ENCODE results near the gene NR1I3.
"Not testable (repeated sequence)": the region's sequence is repeated elsewhere in the genome, so short reads cannot be mapped to it uniquely, and the experiment has no call there.

The NR1I3 gene

GRCh38 chr1:161250829-161251228 lies 12.8 kb upstream of the NR1I3 start:
- TF ChIP-seq CTCF (IDR thresholded peaks at IDR 0.05; ENCODE audit: low read depth, low read length), result no peak
- DNase-seq (ENCODE audit: low read depth in 2 of 2), result no peak
- H3K4me3 ChIP-seq (replicated peaks in 1 of 2; ENCODE audit: low read depth in 2 of 2, low read length in 2 of 2), result no peak overlapping the region

- not testable (repeated sequence) for DNase-seq (ENCODE audit: low read depth in 2 of 2); H3K4me3 ChIP-seq (replicated peaks in 1 of 2; ENCODE audit: low read depth in 2 of 2, low read length in 2 of 2)
These were observed 12.1 kb upstream of the NR1I3 start for GRCh38 chr1:161250100-161250499.

GRCh38 chr1:161244888-161245287 lies 6.9 kb upstream of the NR1I3 start:
- DNase-seq (ENCODE audit: low read depth in 2 of 2), result no peak

GRCh38 chr1:161242313-161242712 lies 4.3 kb upstream of the NR1I3 start:
- TF ChIP-seq CTCF (IDR thresholded peaks at IDR 0.05; ENCODE audit: low read depth, low read length), result no peak
- no peak for DNase-seq (ENCODE audit: low read depth in 2 of 2)
- H3K4me3 ChIP-seq (replicated peaks in 1 of 2; ENCODE audit: low read depth in 2 of 2, low read length in 2 of 2), result no peak overlapping the region

More at GRCh38 chr1:161244888-161245287, 6.9 kb upstream of the NR1I3 start:
- no peak for TF ChIP-seq CTCF (IDR thresholded peaks at IDR 0.05; ENCODE audit: low read depth, low read length)
- no peak overlapping the region for H3K4me3 ChIP-seq (replicated peaks in 1 of 2; ENCODE audit: low read depth in 2 of 2, low read length in 2 of 2)

- no peak overlapping the region for H3K4me3 ChIP-seq (replicated peaks in 1 of 2; ENCODE audit: low read depth in 2 of 2, low read length in 2 of 2)
- DNase-seq (ENCODE audit: low read depth in 2 of 2), result no peak
- TF ChIP-seq CTCF (IDR thresholded peaks at IDR 0.05; ENCODE audit: low read depth, low read length), result no peak
These were observed 3.7 kb upstream of the NR1I3 start for GRCh38 chr1:161241682-161242081.

- no peak for DNase-seq (ENCODE audit: low read depth in 2 of 2)
- no peak overlapping the region for H3K4me3 ChIP-seq (replicated peaks in 1 of 2; ENCODE audit: low read depth in 2 of 2, low read length in 2 of 2)
- no peak for TF ChIP-seq CTCF (IDR thresholded peaks at IDR 0.05; ENCODE audit: low read depth, low read length)
These were observed 1.8 kb downstream of the NR1I3 start for GRCh38 chr1:161235957-161236775.

GRCh38 chr1:161233102-161233501 lies 4.9 kb downstream of the NR1I3 start:
- DNase-seq (ENCODE audit: low read depth in 2 of 2), result no peak
- no peak for TF ChIP-seq CTCF (IDR thresholded peaks at IDR 0.05; ENCODE audit: low read depth, low read length)
- no peak overlapping the region for H3K4me3 ChIP-seq (replicated peaks in 1 of 2; ENCODE audit: low read depth in 2 of 2, low read length in 2 of 2)

Data from cardiac fibroblast (primary cell).